K562 (cell line): ENCODE data around the gene SLC2A2.

Experiments used
- ADNP ChIP-seq: fragments of 200-800 bp; sonication (Bioruptor generic); IDR thresholded peaks from 2 replicates; pipeline ENCODE4 v1.6.1; 2016; ENCODE audit warnings: missing genetic modification characterization, missing compliant biosample characterization
- CHD1 ChIP-seq: fragments of 200-600 bp; sonication (generic); IDR thresholded peaks from one replicate; pipeline ENCODE4 v1.6.1; 2012; ENCODE audit warnings: mild to moderate bottlenecking, moderate library complexity, low read length, inconsistent platforms
- EZH2 ChIP-seq: IDR thresholded peaks from 2 replicates; pipeline ENCODE4 v1.6.1; 2012; ENCODE audit warnings: low read depth, mild to moderate bottlenecking, inconsistent platforms, low read length, borderline replicate concordance
- HCFC1 ChIP-seq: IDR thresholded peaks from 2 replicates; pipeline ENCODE4 v1.6.1; 2012; ENCODE audit warnings: low read depth, low read length, improper control_type of control experiment
- NCOA4 ChIP-seq: fragments of 450-650 bp; IDR thresholded peaks from 2 replicates; pipeline ENCODE4 v1.6.1; 2018; ENCODE audit warnings: mild to moderate bottlenecking; ENCODE audit not compliant: partially characterized antibody
- NR1H2 ChIP-seq: sonication (generic); formaldehyde crosslinking; IDR thresholded peaks from 2 replicates; pipeline ENCODE4 v1.4.0; 2020; ENCODE audit warnings: mild to moderate bottlenecking, missing genetic modification reagents
- PHF8 ChIP-seq: fragments of 200-600 bp; sonication (generic); IDR thresholded peaks from 2 replicates; pipeline ENCODE4 v1.6.1; 2012; ENCODE audit warnings: mixed run types, mild to moderate bottlenecking, inconsistent platforms, low read length, moderate library complexity, borderline replicate concordance
- ZBTB33 ChIP-seq: sonication (generic); formaldehyde crosslinking; IDR thresholded peaks from 2 replicates; pipeline ENCODE4 v1.8.1; 2023; ENCODE audit warnings: mild to moderate bottlenecking, missing genetic modification reagents
- ZNF197 ChIP-seq: fragments of 200-800 bp; sonication (Bioruptor generic); IDR thresholded peaks from 2 replicates; pipeline ENCODE4 v1.6.1; 2016; ENCODE audit warnings: low read depth, missing genetic modification characterization, missing compliant biosample characterization
- TF ChIP-seq, protein P1 (sequence below), 3 experiments: IDR thresholded peaks in 2 of 3; conservative IDR thresholded peaks in 1 of 3; 2 replicates each; pipeline ENCODE4 v1.5.1; 2011 to 2012; ENCODE audit warnings: low read length in 3 of 3, mild to moderate bottlenecking in 3 of 3, control low read depth in 2 of 3, improper control_type of control experiment in 1 of 3, inconsistent platforms in 1 of 3, low read depth in 1 of 3, mixed read lengths in 1 of 3, moderate library complexity in 1 of 3; ENCODE audit not compliant: insufficient read depth in 2 of 3

DNA sequence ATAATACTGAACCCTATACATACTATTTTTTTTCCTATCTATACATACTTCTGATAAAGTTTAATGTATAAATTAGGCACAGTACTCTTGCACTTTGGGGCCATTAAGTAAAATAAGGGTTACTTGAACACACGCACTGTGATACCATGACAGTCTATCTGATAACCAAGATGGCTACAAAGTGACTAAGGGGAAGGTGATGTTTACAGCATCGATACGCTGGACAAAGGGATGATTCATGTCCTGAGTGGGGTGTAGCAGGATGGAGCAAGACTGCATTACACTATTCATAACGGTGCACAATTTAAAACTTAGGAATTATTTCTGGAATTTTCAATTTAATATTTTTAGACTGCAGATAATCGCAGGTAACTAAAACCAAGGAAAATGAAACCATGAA is 30.0 kb upstream of the SLC2A2 start:
- TF ChIP-seq ZNF197 (CRISPR knock-in tag) (no peak), CHD1 (no peak), NCOA4 (no peak), PHF8 (no peak), ADNP (tag) (no peak), EZH2 (no peak), ZBTB33 (no peak), NR1H2 (CRISPR knock-in tag) (no peak), HCFC1 (no peak)
- TF ChIP-seq, protein P1, sequence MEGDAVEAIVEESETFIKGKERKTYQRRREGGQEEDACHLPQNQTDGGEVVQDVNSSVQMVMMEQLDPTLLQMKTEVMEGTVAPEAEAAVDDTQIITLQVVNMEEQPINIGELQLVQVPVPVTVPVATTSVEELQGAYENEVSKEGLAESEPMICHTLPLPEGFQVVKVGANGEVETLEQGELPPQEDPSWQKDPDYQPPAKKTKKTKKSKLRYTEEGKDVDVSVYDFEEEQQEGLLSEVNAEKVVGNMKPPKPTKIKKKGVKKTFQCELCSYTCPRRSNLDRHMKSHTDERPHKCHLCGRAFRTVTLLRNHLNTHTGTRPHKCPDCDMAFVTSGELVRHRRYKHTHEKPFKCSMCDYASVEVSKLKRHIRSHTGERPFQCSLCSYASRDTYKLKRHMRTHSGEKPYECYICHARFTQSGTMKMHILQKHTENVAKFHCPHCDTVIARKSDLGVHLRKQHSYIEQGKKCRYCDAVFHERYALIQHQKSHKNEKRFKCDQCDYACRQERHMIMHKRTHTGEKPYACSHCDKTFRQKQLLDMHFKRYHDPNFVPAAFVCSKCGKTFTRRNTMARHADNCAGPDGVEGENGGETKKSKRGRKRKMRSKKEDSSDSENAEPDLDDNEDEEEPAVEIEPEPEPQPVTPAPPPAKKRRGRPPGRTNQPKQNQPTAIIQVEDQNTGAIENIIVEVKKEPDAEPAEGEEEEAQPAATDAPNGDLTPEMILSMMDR (IDR thresholded peaks at IDR 0.05 in 2 of 3, conservative IDR thresholded peaks at IDR 0.05 in 1 of 3; ENCODE audit: insufficient read depth in 2 of 3, low read depth in 1 of 3, low read length in 3 of 3), result no peak
